ENCODE measurements around the gene NFIB.

NFIB gene

DNA sequence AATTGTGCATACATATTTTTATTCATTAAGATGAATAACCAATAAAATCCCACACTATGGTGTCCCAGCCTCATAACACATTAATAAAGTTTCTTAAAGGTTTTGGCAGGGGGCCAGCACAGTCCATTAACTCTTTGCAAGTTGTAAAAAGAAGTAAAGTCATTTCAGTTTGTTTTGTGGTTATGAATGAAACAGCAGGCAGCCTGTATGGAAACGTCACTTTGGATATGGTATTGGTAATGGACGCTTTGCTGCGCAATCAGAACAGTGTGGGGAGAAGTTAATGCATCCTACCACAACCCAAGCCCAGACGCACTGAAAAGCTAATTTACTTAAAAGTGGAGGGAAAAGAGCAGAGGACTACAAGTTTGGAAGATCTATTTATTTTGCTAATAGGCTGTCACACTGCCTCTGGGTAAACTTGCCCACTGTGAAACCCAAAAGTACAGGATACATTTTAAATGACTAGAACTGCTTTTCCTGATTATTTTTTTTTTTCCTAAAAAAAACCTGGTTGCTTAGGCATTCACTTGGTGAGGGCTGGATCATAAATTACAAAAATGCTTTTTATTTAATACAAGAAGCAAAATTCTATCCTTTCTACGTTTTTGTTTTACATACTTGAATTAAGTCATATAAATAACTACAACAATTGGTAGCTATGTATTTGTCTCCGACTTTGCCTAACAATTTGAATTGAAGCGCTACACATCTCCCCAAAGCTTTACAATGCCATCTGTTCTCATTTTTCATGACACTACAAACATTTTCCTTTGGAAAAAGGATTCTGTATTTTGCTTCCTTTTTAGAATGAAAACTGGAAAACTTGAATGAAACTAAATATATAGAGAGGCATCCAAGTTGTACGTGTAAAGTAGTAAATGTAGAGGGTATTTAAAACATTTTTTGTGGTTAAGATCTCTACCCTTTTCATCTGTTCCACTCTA is 104.3 kb downstream of the NFIB start:
- no peak for DNase-seq (ENCODE audit: low read depth, low spot score)
- no peak overlapping the region for H3K4me3 ChIP-seq (ENCODE audit: low read length)

DNA sequence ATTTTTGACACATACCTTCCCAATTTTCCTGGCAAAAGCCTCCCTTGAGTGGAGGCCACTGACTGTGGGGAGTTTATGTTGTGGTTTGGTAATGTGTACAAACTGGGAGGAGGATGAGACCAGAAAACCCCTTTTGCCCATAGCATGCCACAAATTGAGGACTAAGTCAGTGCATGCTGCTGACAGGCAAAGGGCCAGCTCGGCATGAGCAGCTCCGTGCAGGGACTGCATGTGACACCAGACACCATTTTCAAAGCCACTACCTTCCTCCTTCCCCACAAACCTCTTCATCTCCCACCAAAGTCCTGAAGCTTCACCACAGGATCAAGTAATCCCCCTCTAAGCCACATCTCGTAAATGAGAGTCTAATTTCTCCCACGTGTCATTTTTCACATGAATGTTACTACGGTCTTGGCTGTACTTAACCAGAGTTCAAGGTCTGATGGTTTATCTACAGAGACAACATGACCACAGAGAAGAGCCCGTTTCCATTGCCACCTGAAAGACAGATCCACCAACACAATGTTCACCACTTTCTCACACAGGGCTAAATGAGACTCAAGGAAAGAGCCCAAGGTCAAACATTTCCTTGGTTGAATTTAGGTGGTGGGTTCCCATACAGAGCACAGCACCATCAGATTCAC is 106.5 kb downstream of the NFIB start:
- H3K4me3 ChIP-seq (ENCODE audit: low read length) = no peak overlapping the region
- no peak for DNase-seq (ENCODE audit: low read depth, low spot score)

GRCh38 chr9:14205463-14205862 is 108.5 kb downstream of the NFIB start:
- no peak overlapping the region for H3K4me3 ChIP-seq (ENCODE audit: low read length)
- no peak for DNase-seq (ENCODE audit: low read depth, low spot score)

DNA sequence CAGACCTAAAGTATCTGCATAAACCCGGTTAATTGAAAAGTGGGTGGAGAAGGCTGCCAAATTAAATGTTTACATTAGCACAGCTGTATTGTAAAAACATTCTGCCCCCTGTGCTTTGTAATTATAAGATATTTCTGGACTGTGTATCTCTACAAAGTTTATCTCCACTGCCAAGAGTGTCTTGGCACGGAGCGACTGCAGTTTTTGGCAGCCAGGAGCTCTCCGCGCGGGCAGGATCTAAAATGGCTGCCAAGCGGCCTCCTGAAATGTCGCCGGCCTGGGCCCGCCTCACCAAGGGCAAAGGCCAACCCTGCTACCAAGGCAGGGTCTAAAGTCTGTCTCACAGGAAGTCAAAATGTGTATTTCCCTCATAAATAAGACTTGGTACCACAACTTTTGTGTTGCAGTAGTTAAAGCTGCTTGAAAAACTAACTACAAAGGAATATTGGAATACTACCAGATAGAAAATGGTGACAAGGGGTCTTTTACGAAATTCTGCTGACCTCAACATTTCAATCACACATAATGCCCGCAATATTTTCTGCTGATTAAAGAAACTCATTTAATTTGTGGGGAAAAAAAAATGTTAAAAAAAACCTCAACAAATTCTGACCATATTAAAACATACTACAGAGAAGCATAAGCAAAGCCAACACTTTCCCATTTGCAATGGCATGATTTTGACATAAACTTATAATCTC is 110.4 kb downstream of the NFIB start:
- no peak for DNase-seq (ENCODE audit: low read depth, low spot score)
- H3K4me3 ChIP-seq (ENCODE audit: low read length) = no peak overlapping the region

- no peak overlapping the region for H3K4me3 ChIP-seq (ENCODE audit: low read length)
- DNase-seq (ENCODE audit: low read depth, low spot score) = no peak
These were observed 115.0 kb downstream of the NFIB start for GRCh38 chr9:14198841-14199455.

GRCh38 chr9:14198047-14198840 is 115.7 kb downstream of the NFIB start:
- H3K4me3 ChIP-seq (ENCODE audit: low read length) = no peak overlapping the region
- no peak for DNase-seq (ENCODE audit: low read depth, low spot score)

GRCh38 chr9:14197325-14197858 is 116.5 kb downstream of the NFIB start:
- H3K4me3 ChIP-seq (ENCODE audit: low read length) = no peak overlapping the region
- no peak for DNase-seq (ENCODE audit: low read depth, low spot score)

DNA sequence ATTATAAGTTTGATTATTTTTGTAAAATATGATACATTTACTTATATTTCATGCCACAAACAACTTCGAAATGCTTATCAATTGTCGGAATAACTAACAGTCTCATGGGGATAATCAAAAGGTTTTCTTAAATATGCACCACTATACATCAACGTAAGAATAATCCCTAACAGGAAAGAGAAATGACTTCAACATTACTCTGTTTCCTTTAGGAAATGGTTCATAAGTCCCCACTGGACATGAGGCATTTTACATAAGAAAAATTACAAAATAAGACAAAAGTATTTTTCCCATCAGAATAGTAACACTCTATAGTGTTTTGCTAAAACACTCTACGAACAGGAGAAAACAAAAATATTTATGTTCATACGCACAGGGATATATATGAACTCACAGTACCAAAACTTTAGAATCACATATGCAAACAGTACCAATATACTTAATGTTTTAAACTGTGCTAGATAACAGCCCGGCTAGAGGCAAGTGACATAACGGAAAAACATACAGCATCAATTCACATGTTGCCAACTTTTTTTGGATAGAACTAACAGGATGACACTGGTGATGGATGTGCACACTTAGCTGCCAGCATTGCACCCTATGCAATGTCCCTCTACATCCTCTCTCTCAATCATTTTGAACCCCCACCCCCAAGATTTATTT is 120.5 kb downstream of the NFIB start:
- no peak overlapping the region for H3K4me3 ChIP-seq (ENCODE audit: low read length)
- DNase-seq (ENCODE audit: low read depth, low spot score) = no peak

DNA sequence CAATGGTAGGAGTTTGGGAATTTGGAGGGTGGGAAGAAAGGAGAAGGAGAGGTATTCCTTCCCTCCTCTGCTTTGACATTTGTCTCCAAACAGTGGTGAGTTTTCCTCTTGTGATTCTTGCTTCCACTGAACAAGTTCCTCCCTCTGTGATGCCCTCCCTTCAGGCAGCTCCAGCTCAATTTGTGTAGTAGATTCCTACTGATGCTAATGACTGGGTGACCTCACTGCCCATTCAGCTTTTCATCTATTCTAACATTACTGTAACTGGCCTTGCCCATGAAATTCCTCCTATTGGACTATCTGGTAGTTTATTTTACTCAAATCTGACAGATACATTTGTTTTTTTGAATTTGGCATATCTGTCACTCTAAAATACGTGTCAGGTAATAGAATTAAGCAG is 121.4 kb downstream of the NFIB start:
- DNase-seq (ENCODE audit: low read depth, low spot score) = no peak
- H3K4me3 ChIP-seq (ENCODE audit: low read length) = no peak overlapping the region

DNA sequence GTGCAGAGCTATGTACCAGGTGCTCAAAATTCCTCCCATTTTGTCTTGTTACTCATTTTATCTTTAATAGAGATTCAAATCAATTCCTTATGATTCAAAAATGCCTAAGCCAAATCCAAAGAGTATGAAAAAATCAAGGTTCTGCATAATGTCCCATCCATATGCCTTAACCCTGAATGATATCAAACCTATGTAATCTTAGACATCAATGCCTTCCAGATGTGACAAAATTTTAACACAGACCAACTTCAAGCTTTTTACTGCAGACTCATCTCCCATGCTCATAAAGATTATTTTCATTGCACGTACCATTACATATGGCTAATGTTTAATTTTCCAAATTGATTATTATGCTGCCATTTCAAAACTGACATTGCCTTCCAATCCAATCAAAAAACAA is 122.4 kb downstream of the NFIB start:
- no peak for DNase-seq (ENCODE audit: low read depth, low spot score)
- H3K4me3 ChIP-seq (ENCODE audit: low read length) = no peak overlapping the region

DNA sequence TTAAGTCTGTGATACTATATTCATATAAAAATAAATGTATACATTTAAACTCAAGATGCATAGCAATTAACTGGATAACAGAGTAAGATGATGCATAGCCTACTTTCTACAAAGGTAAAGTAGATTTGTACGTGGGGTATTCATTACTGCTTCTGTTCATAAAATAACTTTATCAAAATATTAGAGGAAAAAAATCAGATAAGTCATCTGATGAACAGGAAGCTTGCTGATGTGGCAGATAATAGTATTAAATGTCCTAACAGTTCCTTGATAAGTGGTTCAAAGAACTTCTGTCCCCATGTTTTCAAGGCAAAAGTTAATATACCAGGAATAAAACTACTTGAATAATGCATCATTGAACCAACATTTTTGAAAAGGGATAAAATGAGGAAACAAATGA is 123.7 kb downstream of the NFIB start:
- no peak for DNase-seq (ENCODE audit: low read depth, low spot score)
- no peak overlapping the region for H3K4me3 ChIP-seq (ENCODE audit: low read length)

DNA sequence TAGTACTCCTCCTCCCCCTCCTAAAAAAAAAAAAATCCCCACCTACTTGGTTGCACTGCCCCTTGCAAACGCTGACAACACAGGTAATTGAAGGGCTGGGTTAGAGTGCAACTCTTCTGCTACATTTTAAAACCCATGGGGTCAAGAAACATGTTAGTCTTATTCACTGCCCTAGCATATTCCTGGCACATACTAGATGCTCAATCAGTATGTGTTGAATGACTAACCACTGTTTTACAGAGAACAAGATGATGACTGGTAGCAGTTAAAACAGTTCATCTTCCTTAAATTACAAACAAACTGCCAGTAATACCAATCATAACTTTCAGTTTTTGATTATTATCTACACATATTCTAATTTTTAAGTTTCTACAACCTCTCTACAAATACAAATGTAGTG is 124.4 kb downstream of the NFIB start:
- no peak overlapping the region for H3K4me3 ChIP-seq (ENCODE audit: low read length)
- no peak for DNase-seq (ENCODE audit: low read depth, low spot score)

GRCh38 chr9:14189146-14189545 is 124.8 kb downstream of the NFIB start:
- no peak for DNase-seq (ENCODE audit: low read depth, low spot score)

GRCh38 chr9:14188538-14188937 is 125.4 kb downstream of the NFIB start:
- DNase-seq (ENCODE audit: low read depth, low spot score) = no peak

More at GRCh38 chr9:14189146-14189545, 124.8 kb downstream of the NFIB start:
- H3K4me3 ChIP-seq (ENCODE audit: low read length) = no peak overlapping the region

DNA sequence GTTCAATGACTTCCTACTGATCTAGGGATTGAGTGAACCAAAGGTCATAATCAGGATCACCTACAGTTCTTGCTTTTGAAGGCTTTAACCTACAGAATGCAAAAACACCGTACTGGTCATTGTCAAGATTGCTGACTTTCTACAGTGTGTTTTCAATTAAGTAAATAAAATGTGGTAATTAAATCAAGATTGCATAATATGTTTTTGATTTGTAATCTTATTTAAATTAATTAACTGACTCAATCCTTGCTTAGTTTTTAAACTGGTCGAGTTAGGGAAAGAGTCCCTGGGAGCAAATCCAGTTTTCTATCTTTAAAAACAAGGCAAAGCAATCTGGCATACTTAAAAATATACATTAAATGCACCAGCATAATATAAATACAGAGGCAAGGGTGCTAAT is 125.9 kb downstream of the NFIB start:
- no peak for DNase-seq (ENCODE audit: low read depth, low spot score)

More at GRCh38 chr9:14188538-14188937, 125.4 kb downstream of the NFIB start:
- H3K4me3 ChIP-seq (ENCODE audit: low read length) = no peak overlapping the region

DNA sequence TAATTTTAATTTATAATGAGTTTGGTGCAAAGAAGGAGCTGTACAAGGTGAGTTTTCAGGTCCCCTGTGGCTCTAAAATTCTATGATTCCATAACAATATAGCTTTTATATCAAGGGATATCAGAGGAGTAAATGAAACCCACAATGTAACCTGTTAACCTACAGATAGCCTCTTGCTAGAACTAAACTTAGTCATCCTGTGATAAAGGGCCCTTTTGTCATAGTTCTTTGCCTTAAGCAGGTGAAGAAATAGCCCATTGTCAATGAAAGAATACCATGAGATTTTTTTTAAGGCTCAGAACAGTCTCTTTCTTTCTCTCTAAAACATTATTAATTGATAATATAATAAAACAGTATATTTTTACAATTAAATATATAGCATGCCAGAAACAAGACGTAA is 127.8 kb downstream of the NFIB start:
- H3K4me3 ChIP-seq (ENCODE audit: low read length) = no peak overlapping the region
- no peak for DNase-seq (ENCODE audit: low read depth, low spot score)

More for the DNA sequence above, 125.9 kb downstream of the NFIB start:
- no peak overlapping the region for H3K4me3 ChIP-seq (ENCODE audit: low read length)

GRCh38 chr9:14185016-14185415 is 128.9 kb downstream of the NFIB start:
- no peak for DNase-seq (ENCODE audit: low read depth, low spot score)
- H3K4me3 ChIP-seq (ENCODE audit: low read length) = no peak overlapping the region

DNA sequence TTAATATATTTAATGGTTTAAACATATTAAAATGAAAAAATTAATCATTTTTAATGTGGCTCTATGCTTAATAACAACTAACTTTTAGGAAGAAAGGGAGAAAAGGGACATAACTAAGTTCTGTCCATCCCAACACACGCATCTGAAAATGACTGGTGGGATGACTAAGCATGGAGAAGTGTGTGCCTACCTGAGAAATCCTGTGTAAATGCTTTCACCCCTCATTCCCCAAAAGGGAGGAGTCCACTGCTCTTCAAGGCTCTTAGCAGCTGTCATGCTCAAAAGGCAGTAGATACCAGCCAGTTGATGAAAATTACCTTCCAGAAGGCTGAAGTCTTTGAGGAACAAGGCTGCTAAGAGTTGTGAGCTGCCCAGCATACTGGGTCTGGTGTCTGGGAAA is 130.9 kb downstream of the NFIB start:
- DNase-seq (ENCODE audit: low read depth, low spot score) = no peak
- H3K4me3 ChIP-seq (ENCODE audit: low read length) = no peak overlapping the region

Measured in Jurkat, Clone E6-1 (cell line).